HepG2 (cell line): ENCODE data around the gene AGTRAP. TPM values are rescaled to one million over a fixed set of nuclear protein-coding genes. Genes with fewer than 3 reads are reported as not detected.

ENCODE experiments used
- ARNT2 ChIP-seq: sonication (generic); formaldehyde crosslinking; IDR thresholded peaks from 2 replicates; pipeline ENCODE4 v1.8.0; 2022; ENCODE audit warnings: mild to moderate bottlenecking, low read depth, missing genetic modification reagents, moderate library complexity
- CCDC6 ChIP-seq: sonication (generic); formaldehyde crosslinking; IDR thresholded peaks from 2 replicates; pipeline ENCODE4 v1.8.1; 2022; ENCODE audit warnings: mild to moderate bottlenecking, missing genetic modification reagents, moderate library complexity
- FOXK1 ChIP-seq: sonication (generic); formaldehyde crosslinking; IDR thresholded peaks from 2 replicates; pipeline ENCODE4 v1.4.0; 2020; ENCODE audit warnings: low read depth, missing genetic modification reagents, borderline replicate concordance
- GABPA ChIP-seq, 2 experiments: IDR thresholded peaks; 2 replicates each; pipeline ENCODE4 v1.6.1; 2011 to 2016; ENCODE audit warnings: low read depth in 2 of 2, low read length in 1 of 2, missing biosample characterization in 1 of 2, missing genetic modification characterization in 1 of 2
- HMGXB4 ChIP-seq, 2 experiments: sonication (generic) in 1 of 2; formaldehyde crosslinking in 1 of 2; IDR thresholded peaks; 2 replicates each; pipeline versions ENCODE4 v1.4.0 to v1.6.1; 2018 to 2020; ENCODE audit warnings: missing genetic modification reagents in 2 of 2, borderline replicate concordance in 1 of 2, low read depth in 1 of 2, mild to moderate bottlenecking in 1 of 2, missing biosample characterization in 1 of 2
- HNRNPLL ChIP-seq: fragments of 200-400 bp; formaldehyde crosslinking; IDR thresholded peaks from 2 replicates; pipeline ENCODE4 v1.6.1; 2017; ENCODE audit warnings: mild to moderate bottlenecking, low read depth, low read length; ENCODE audit not compliant: poor library complexity, severe bottlenecking
- MTA1 ChIP-seq: sonication (generic); formaldehyde crosslinking; IDR thresholded peaks from 2 replicates; pipeline ENCODE4 v1.4.0; 2020; ENCODE audit warnings: missing genetic modification reagents, mild to moderate bottlenecking, borderline replicate concordance
- RFX1 ChIP-seq: fragments of 450-650 bp; IDR thresholded peaks from 2 replicates; pipeline ENCODE4 v1.6.1; 2017
- TCF7 ChIP-seq: sonication (generic); IDR thresholded peaks from 2 replicates; pipeline ENCODE4 v1.6.1; 2016; ENCODE audit warnings: antibody characterized with exemption, low read depth
- TFE3 ChIP-seq: IDR thresholded peaks from 2 replicates; pipeline ENCODE4 v1.6.1; 2016
- ZBTB2 ChIP-seq: sonication (generic); formaldehyde crosslinking; IDR thresholded peaks from 2 replicates; pipeline ENCODE4 v1.8.0; 2022; ENCODE audit warnings: low read depth, missing genetic modification reagents
- ZNF598 ChIP-seq: sonication (generic); formaldehyde crosslinking; IDR thresholded peaks from 2 replicates; pipeline ENCODE4 v1.5.1; 2020; ENCODE audit warnings: mild to moderate bottlenecking, missing genetic modification reagents, borderline replicate concordance
- ZNF619 ChIP-seq: sonication (generic); formaldehyde crosslinking; IDR thresholded peaks from 2 replicates; pipeline ENCODE4 v1.4.0; 2020; ENCODE audit warnings: mild to moderate bottlenecking, missing genetic modification reagents
- ZNF670 ChIP-seq: sonication (generic); formaldehyde crosslinking; IDR thresholded peaks from 2 replicates; pipeline ENCODE4 v1.8.0; 2022; ENCODE audit warnings: mild to moderate bottlenecking, missing genetic modification reagents, borderline replicate concordance
- ZNF777 ChIP-seq: sonication (generic); formaldehyde crosslinking; IDR thresholded peaks from 2 replicates; pipeline ENCODE4 v1.4.0; 2020; ENCODE audit warnings: missing genetic modification reagents
- ZSCAN25 ChIP-seq: sonication (generic); formaldehyde crosslinking; IDR thresholded peaks from 2 replicates; pipeline ENCODE4 v1.8.0; 2022; ENCODE audit warnings: mild to moderate bottlenecking, missing genetic modification reagents
- polyA plus RNA-seq, 8 experiments: library from polyadenylated mRNA; depleted of rRNA in 3 of 8; stranded (reverse) in 7 of 8; unstranded in 1 of 8; fragments of >200 nt; fragmentation: Illumina TruSeq in 4 of 8; extraction: Trizol in 4 of 8; gene quantifications; 2 replicates each; pipeline versions ENCODE4 v1.2.1 to v1.2.3, GENCODE V29; 2011 to 2016; ENCODE audit warnings: low read depth in 4 of 8, missing spikeins in 1 of 8, mixed read lengths in 1 of 8; ENCODE audit not compliant: insufficient read depth in 1 of 8
- total RNA-seq, 5 experiments: library from RNA; depleted of rRNA; stranded (reverse); fragments of >200 nt; fragmentation: Illumina TruSeq; extraction: Trizol; gene quantifications; 2 replicates each; pipeline ENCODE4 v1.2.3, GENCODE V29; 2016; ENCODE audit warnings: low read depth in 1 of 5
- TF ChIP-seq, protein P1 (sequence below): sonication (generic); formaldehyde crosslinking; IDR thresholded peaks from 2 replicates; pipeline ENCODE4 v1.5.1; 2020; ENCODE audit warnings: mild to moderate bottlenecking, missing genetic modification reagents, moderate library complexity
- TF ChIP-seq, protein P2 (sequence below): sonication (generic); formaldehyde crosslinking; IDR thresholded peaks from 2 replicates; pipeline ENCODE4 v1.4.0; 2020; ENCODE audit warnings: missing genetic modification reagents, low read depth, mild to moderate bottlenecking, borderline replicate concordance

The AGTRAP gene
- total and polyA plus RNA-seq, 2 of the 13 experiments (the other 11 are each of a cell fraction or from before 2014, with no cell fraction given), result 28.3 to 32.0 TPM

GRCh38 chr1:11719313-11720032 is 16.5 kb upstream of the AGTRAP start (continued):
- peak; percentile 17; the same call in 1 of the 2 replicates for TF ChIP-seq ZNF619 (CRISPR knock-in tag)
- peak; percentile 51 for TF ChIP-seq ZNF777 (CRISPR knock-in tag)
- TF ChIP-seq ARNT2 (CRISPR knock-in tag), result peak; percentile 55; the same call in 1 of the 2 replicates
- no peak for TF ChIP-seq ZNF598 (CRISPR knock-in tag)
- TF ChIP-seq HMGXB4 (CRISPR knock-in tag; IDR thresholded peaks at IDR 0.05; ENCODE audit: borderline replicate concordance in 1 of 2, low read depth in 1 of 2), result peak in 1 of 2 experiments; percentile 50; a peak in 1 of 4 replicates
- TF ChIP-seq HNRNPLL, result peak; percentile 31
- no peak for TF ChIP-seq ZBTB2 (CRISPR knock-in tag)
- TF ChIP-seq GABPA (IDR thresholded peaks at IDR 0.05; ENCODE audit: low read depth, low read length), result no peak
- TF ChIP-seq GABPA (CRISPR knock-in tag; IDR thresholded peaks at IDR 0.05; ENCODE audit: low read depth), result no peak
- TF ChIP-seq ZNF670 (CRISPR knock-in tag), result 0 out of 2 replicates have a peak, but pooled peaks have one; percentile 79
- TF ChIP-seq FOXK1, result no peak
- peak; percentile 96 for TF ChIP-seq ZSCAN25 (CRISPR knock-in tag)
- TF ChIP-seq RFX1, result no peak
- TF ChIP-seq, protein P1, sequence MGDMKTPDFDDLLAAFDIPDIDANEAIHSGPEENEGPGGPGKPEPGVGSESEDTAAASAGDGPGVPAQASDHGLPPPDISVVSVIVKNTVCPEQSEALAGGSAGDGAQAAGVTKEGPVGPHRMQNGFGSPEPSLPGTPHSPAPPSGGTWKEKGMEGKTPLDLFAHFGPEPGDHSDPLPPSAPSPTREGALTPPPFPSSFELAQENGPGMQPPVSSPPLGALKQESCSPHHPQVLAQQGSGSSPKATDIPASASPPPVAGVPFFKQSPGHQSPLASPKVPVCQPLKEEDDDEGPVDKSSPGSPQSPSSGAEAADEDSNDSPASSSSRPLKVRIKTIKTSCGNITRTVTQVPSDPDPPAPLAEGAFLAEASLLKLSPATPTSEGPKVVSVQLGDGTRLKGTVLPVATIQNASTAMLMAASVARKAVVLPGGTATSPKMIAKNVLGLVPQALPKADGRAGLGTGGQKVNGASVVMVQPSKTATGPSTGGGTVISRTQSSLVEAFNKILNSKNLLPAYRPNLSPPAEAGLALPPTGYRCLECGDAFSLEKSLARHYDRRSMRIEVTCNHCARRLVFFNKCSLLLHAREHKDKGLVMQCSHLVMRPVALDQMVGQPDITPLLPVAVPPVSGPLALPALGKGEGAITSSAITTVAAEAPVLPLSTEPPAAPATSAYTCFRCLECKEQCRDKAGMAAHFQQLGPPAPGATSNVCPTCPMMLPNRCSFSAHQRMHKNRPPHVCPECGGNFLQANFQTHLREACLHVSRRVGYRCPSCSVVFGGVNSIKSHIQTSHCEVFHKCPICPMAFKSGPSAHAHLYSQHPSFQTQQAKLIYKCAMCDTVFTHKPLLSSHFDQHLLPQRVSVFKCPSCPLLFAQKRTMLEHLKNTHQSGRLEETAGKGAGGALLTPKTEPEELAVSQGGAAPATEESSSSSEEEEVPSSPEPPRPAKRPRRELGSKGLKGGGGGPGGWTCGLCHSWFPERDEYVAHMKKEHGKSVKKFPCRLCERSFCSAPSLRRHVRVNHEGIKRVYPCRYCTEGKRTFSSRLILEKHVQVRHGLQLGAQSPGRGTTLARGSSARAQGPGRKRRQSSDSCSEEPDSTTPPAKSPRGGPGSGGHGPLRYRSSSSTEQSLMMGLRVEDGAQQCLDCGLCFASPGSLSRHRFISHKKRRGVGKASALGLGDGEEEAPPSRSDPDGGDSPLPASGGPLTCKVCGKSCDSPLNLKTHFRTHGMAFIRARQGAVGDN (CRISPR knock-in tag), result peak; percentile 69
- TF ChIP-seq TCF7, result no peak
- TF ChIP-seq CCDC6 (CRISPR knock-in tag), result peak; percentile 30; the same call in 1 of the 2 replicates
- peak; percentile 71; the same call in 1 of the 2 replicates for TF ChIP-seq MTA1 (CRISPR knock-in tag)
- TF ChIP-seq TFE3 (CRISPR knock-in tag), result no peak
- TF ChIP-seq, protein P2, sequence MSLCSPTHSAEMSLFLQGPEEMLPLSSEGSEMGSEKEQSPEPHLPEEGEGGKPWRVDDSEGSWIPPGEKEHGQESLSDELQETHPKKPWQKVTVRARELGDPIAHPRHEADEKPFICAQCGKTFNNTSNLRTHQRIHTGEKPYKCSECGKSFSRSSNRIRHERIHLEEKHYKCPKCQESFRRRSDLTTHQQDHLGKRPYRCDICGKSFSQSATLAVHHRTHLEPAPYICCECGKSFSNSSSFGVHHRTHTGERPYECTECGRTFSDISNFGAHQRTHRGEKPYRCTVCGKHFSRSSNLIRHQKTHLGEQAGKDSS (CRISPR knock-in tag), result peak; percentile 56; the same call in 1 of the 2 replicates
